ENCODE results near the gene RRP12.
A peak's percentile ranks its signal among the peaks of the same experiment; 100 is the strongest.

- TF ChIP-seq CTCF (IDR thresholded peaks at IDR 0.05) (no peak), POLR2A (IDR thresholded peaks at IDR 0.05) (peak in 1 of 3 donors; percentile 17)
Observed at GRCh38 chr10:97327348-97328294, 73.5 kb downstream of the RRP12 start.

Measured in body of pancreas (tissue), 4 donors.